ENCODE measurements around the gene VRK2.

The VRK2 gene

GRCh38 chr2:58207189-58207588 lies 160.6 kb downstream of the VRK2 start:
- WGBS, 2 experiments: 17 to 30% methylated on average over 1 to 3 of the region's 3 CpGs
- Histone ChIP-seq H3K27me3 (ENCODE audit: control insufficient read depth, insufficient read depth, low read length, poor library complexity, severe bottlenecking) (no peaks in the 10 kb centered on the region), H3K4me1 (ENCODE audit: control insufficient read depth, insufficient read depth, low read length) (no peaks in the 10 kb centered on the region), H3K36me3 (ENCODE audit: control insufficient read depth, insufficient read depth, low read length) (peaks cover 21% of the 10 kb centered on the region), H3K4me3 (ENCODE audit: insufficient read depth, low read depth, low read length) (no peak overlapping the region), H3K27ac (ENCODE audit: insufficient read depth, low read depth, low read length, poor library complexity, severe bottlenecking) (no peak overlapping the region), H3K9me3 (ENCODE audit: control insufficient read depth, low read length) (no peaks in the 10 kb centered on the region)

Measured in ectodermal cell (in vitro differentiated cells).